Neural cell (in vitro differentiated cells): Measurements from ENCODE around the gene IFNA14.

Source experiments
- CTCF ChIP-seq: fragments of 450-650 bp; IDR thresholded peaks from 2 replicates; pipeline ENCODE4 v1.5.1; 2014; ENCODE audit warnings: antibody characterized with exemption, mild to moderate bottlenecking, moderate library complexity; ENCODE audit not compliant: poor library complexity, severe bottlenecking
- EZH2 ChIP-seq: fragments of 200-600, 300-800 bp; shearing (Covaris generic), sonication (generic); IDR thresholded peaks from 2 replicates; pipeline ENCODE4 v1.6.1; 2014; ENCODE audit warnings: antibody characterized with exemption, low read length, borderline replicate concordance, mild to moderate bottlenecking; ENCODE audit not compliant: insufficient read depth, poor library complexity, severe bottlenecking
- MXI1 ChIP-seq: fragments of 450-650 bp; conservative IDR thresholded peaks from 2 replicates; pipeline ENCODE4 v1.6.1; 2014; ENCODE audit warnings: antibody characterized with exemption, mild to moderate bottlenecking; ENCODE audit not compliant: poor library complexity, severe bottlenecking
- TAF1 ChIP-seq: IDR thresholded peaks from 2 replicates; pipeline ENCODE4 v1.6.1; 2012; ENCODE audit warnings: low read depth

- TF ChIP-seq CTCF (no peak), TAF1 (no peak), MXI1 (no peak), EZH2 (no peak)
Observed at GRCh38 chr9:21251190-21251589, 11.4 kb upstream of the IFNA14 start.
